Calu3 (cell line): ENCODE results near the gene PHGDH. TPM values are rescaled to one million over a fixed set of nuclear protein-coding genes. Genes with fewer than 3 reads are reported as not detected.

Experiments
- BruUV-seq: library from RNA; stranded (reverse); fragments of 400-500 nt; replicated peaks from 2 replicates; lab custom pipeline; 2021; lab: Mats Ljungman, UMichigan
- CTCF ChIA-PET: fragments of 300-600 bp; sonication (Branson Sonifier 250); formaldehyde crosslinking; loops from one replicate; lab custom pipeline; 2022; ENCODE audit warnings: antibody characterized with exemption; lab: Charles Lee
- DNase-seq: peaks from one replicate; pipeline ENCODE4 v3.0.0; 2022
- H3K27ac Mint-ChIP-seq: one replicate; pipeline ENCODE4 v1.8.0; 2022; ENCODE audit warnings: mixed read lengths; ENCODE audit not compliant: unreplicated experiment
- H3K27me3 Mint-ChIP-seq: one replicate; pipeline ENCODE4 v1.8.0; 2022; ENCODE audit warnings: mixed read lengths; ENCODE audit not compliant: unreplicated experiment
- H3K36me3 Mint-ChIP-seq: one replicate; pipeline ENCODE4 v1.8.0; 2022; ENCODE audit warnings: mild to moderate bottlenecking, moderate library complexity, mixed read lengths; ENCODE audit not compliant: insufficient read depth, unreplicated experiment
- H3K4me1 Mint-ChIP-seq: one replicate; pipeline ENCODE4 v1.8.0; 2022; ENCODE audit warnings: mild to moderate bottlenecking, low read depth, mixed read lengths; ENCODE audit not compliant: unreplicated experiment
- H3K4me3 Mint-ChIP-seq: one replicate; pipeline ENCODE4 v1.8.0; 2022; ENCODE audit warnings: mild to moderate bottlenecking, low read depth, moderate library complexity, mixed read lengths; ENCODE audit not compliant: unreplicated experiment
- H3K9me3 Mint-ChIP-seq: one replicate; pipeline ENCODE4 v1.8.0; 2022; ENCODE audit warnings: low read depth, mixed read lengths; ENCODE audit not compliant: unreplicated experiment
- CTCF ChIP-seq: fragments of 200-600 bp; IDR thresholded peaks from one replicate; pipeline ENCODE4 v1.8.0; 2022; ENCODE audit warnings: antibody characterized with exemption; ENCODE audit not compliant: unreplicated experiment
- intact Hi-C: fragments of 100-400 bp; cut with micrococcal nuclease; formaldehyde crosslinking; loops from one replicate; pipeline ENCODE4 v1.10.0; 2022; ENCODE audit not compliant: unreplicated experiment
- total RNA-seq: library from RNA; stranded (reverse); gene quantifications from 2 replicates; pipeline ENCODE4 v1.2.3, GENCODE V29; 2022

PHGDH gene
- total RNA-seq, 1 experiment from 2014 or later = 199 TPM

- intact Hi-C loops = no loop called here
- H3K4me1 Mint-ChIP-seq = peaks cover 23% of the 10 kb centered on the region
- H3K9me3 Mint-ChIP-seq = no peaks in the 10 kb centered on the region
- CTCF ChIA-PET = no interaction called here
- no TSS peak for BruUV-seq
- no peak for TF ChIP-seq CTCF
- H3K4me3 Mint-ChIP-seq = no peak overlapping the region
- peak overlapping the region; percentile 42 for H3K27ac Mint-ChIP-seq
- no peaks in the 10 kb centered on the region for H3K27me3 Mint-ChIP-seq
- no peaks in the 10 kb centered on the region for H3K36me3 Mint-ChIP-seq
- DNase-seq = no peak
Observed at GRCh38 chr1:119773711-119774241, 62.0 kb downstream of the PHGDH start.

DNA sequence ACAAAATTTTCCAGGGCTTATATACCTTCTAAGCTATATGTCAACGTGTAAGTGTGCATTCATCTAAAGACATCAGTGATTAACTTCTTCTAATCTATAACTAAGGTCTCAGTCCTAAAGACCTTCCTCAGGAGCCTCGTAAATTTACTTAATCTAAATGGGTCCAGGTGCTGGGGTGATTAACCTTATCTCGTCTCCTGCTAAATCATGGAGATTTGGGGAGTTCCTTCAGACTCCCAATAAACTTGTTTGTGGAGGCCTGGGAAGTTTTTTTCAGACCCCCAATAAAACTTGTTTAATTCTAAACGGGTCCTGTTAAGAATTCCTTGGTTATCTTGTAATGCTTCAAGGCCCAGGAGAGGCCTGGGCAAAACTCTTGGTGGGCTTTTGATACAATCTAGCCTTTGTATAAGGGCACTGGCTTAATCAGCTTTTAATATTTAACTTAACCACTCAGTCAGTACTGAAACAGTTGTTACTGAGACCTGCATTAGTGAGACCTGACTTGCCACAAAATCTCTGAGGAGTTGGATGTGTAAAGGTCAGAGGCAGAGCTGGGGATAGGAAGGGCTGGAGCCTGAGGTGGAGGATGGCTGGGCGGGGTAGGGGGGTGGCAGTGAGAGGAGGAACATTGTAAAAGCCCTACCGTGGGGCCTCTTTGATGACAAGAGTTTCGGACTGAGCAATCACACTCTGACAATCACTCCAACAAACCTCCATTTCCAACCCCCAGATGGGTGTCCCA lies 63.2 kb downstream of the PHGDH start:
- DNase-seq = no peak
- Mint-ChIP-seq H3K27ac (peak overlapping the region; percentile 67), H3K36me3 (peaks cover 7% of the 10 kb centered on the region), H3K9me3 (no peaks in the 10 kb centered on the region), H3K4me1 (peaks cover 31% of the 10 kb centered on the region), H3K27me3 (no peaks in the 10 kb centered on the region), H3K4me3 (no peak overlapping the region)
- no TSS peak for BruUV-seq
- TF ChIP-seq CTCF = no peak
- intact Hi-C loops = no loop called here
- CTCF ChIA-PET = no interaction called here

DNA sequence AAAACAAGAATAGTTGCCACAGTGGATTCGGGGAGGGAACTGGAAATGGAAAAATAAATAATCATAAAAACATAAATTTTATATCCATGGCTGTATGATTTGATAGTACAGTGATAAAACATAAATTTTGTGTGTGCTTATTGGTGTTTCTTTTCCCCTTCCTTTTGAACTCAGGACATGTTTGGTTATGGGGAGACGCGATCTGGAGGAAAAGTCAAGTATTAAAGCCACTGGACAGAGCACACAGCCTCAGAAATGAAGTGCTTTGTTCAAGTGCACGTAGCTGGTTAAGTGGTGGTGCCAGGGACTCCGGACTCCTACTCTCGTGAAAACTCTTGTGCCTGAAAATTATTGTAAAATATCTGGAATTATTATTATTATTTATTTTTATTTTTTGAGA lies 66.6 kb downstream of the PHGDH start:
- Mint-ChIP-seq H3K4me1 (peaks cover 51% of the 10 kb centered on the region), H3K27ac (no peak overlapping the region), H3K36me3 (peaks cover 8% of the 10 kb centered on the region), H3K27me3 (no peaks in the 10 kb centered on the region), H3K4me3 (no peak overlapping the region), H3K9me3 (no peaks in the 10 kb centered on the region)
- BruUV-seq = no TSS peak
- no peak for TF ChIP-seq CTCF
- CTCF ChIA-PET = no interaction called here
- DNase-seq = no peak
- intact Hi-C loops = no loop called here

DNA sequence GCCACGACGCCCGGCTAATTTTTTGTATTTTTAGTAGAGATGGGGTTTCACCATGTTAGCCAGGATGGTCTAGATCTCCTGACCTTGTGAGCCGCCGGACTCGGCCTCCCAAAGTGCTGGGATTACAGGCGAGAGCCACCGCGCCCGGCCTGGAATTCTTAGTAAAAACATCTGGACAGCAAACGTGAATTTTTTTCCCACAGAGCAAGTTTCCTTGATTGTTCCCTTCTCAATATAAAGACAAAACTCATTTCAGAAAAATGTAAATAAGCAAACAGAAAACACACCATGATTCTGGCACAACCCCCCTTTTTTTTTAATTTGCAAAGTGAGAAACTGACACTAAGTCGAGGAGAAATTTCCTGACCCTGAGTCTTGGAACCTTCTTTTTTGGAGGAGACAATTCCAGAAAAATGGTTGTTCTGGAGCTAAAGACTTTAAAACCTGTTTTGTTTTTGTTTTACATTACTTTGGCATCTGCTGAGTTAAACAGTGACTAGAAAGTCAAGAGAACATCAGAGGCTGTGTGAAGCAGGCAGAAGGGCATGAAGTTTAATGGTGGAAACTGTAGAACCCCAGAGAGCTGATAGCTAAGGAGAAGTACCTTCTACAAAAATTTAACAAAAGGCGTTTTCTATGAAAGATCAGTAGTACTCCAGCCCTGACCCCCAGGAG lies 67.3 kb downstream of the PHGDH start:
- Mint-ChIP-seq H3K4me3 (peak overlapping the region; percentile 4), H3K36me3 (peaks cover 8% of the 10 kb centered on the region), H3K4me1 (peaks cover 51% of the 10 kb centered on the region), H3K27me3 (no peaks in the 10 kb centered on the region), H3K9me3 (no peaks in the 10 kb centered on the region), H3K27ac (peak overlapping the region; percentile 42)
- no peak for DNase-seq
- intact Hi-C loops = no loop called here
- no peak for TF ChIP-seq CTCF
- BruUV-seq = no TSS peak
- CTCF ChIA-PET = no interaction called here
